GM21381 (cell line): Measurements from ENCODE around the gene KRT23.
"Not testable (repeated sequence)": the region's sequence is repeated elsewhere in the genome, so short reads cannot be mapped to it uniquely, and the experiment has no call there.

Experiments
- ATAC-seq: cut with Tn5 transposase; IDR thresholded peaks from one replicate; pipeline ENCODE4 v1.9.1; 2021; ENCODE audit warnings: mild to moderate bottlenecking, moderate library complexity; ENCODE audit not compliant: unreplicated experiment

Gene KRT23

GRCh38 chr17:40951011-40951622 is 13.7 kb upstream of the KRT23 start:
- ATAC-seq = no peak

GRCh38 chr17:40950176-40950575 is 12.7 kb upstream of the KRT23 start:
- ATAC-seq = no peak

GRCh38 chr17:40949418-40949817 is 12.0 kb upstream of the KRT23 start:
- no peak for ATAC-seq

DNA sequence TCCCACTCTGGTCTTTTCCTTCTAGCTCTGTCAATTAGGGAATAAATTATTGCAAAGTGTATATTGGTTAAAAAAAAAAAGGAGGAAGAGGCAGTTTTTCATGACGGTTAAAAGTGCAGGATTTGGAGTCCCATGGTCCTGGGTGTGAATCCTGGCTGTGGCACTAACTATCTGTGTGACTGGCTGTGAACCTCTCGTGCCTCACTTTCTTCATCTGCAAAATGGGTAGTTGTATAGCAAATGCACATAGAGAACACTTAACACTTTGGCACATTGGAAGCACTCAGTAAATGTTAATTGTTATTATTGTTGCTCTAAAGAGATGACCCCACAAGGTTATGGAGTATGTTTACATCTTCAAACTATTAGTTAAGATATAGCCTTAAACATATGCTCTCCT is 10.5 kb upstream of the KRT23 start:
- no peak for ATAC-seq

- no peak for ATAC-seq
Observed at GRCh38 chr17:40945414-40945813, 8.0 kb upstream of the KRT23 start.

- ATAC-seq = no peak
Observed at GRCh38 chr17:40944531-40944930, 7.1 kb upstream of the KRT23 start.

GRCh38 chr17:40942553-40942952 is 5.1 kb upstream of the KRT23 start:
- ATAC-seq = no peak

- no peak for ATAC-seq
Observed at GRCh38 chr17:40940266-40940665, 2.8 kb upstream of the KRT23 start.

- no peak for ATAC-seq
Observed at GRCh38 chr17:40938981-40939380, 1.5 kb upstream of the KRT23 start.

GRCh38 chr17:40936976-40937375 is 470 bp downstream of the KRT23 start:
- ATAC-seq = no peak

DNA sequence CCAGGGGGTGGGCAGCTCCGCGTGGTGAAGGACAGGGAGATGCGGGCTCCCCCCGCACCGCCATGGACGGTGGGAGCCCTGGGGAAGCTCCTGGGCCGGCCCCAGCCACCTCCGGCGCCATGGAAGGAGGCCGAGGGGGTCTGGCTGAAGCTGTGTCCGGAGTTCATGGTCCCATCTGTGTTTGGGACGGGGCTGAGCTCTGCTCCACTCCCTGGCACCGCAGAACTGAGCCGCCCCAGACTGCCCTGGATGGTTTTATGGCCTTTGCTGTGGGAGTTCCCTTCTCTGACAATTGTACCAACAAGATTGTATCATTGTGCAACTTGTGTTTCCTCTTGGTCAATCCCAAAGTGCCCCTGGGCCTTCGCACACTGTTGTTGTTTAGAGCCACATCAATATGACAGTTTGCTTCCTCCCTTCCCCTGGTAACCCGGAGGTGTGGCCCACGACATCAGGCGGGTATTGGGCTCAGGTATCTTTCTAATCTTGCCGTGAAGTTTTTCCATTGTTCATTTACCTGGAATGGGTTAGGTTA is 942 bp downstream of the KRT23 start:
- no peak for ATAC-seq

DNA sequence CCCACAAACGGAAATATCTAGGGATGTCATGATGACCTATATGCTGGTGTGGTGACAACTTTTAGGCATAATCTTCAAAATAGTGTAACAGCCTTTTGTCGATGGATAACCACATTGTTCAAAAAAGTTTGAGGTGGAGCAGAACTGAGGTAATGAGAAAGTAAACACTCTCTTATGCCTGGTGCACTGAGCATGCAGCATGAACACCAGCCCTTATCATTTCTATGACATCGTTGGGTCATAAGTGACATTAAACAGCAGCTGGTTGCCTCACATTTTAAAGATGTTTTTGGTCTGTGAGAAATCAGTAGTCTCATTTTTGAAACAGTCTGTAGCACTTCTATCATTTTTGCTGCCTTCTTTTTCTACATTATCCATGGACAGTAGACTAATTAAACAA is 1.8 kb downstream of the KRT23 start:
- no peak for ATAC-seq

DNA sequence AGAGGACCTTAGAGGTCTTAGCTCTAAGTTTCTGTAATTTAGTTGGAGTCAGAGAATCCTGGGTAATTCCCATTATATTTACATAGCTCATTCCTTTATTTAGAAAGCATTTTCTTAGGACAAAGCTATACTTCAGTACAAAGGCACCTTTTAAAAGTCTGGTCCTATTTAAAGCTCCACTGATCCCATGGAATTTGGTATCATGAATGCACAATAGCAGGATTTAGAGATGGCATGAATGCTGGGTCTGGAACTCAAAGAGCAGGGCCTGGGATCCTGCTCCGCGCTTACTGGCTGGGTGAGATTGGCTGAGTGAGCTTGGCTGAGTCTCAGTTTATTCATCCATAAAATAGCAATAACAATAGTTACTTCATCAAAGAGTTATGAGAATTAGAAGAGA is 4.8 kb downstream of the KRT23 start:
- ATAC-seq = no peak

DNA sequence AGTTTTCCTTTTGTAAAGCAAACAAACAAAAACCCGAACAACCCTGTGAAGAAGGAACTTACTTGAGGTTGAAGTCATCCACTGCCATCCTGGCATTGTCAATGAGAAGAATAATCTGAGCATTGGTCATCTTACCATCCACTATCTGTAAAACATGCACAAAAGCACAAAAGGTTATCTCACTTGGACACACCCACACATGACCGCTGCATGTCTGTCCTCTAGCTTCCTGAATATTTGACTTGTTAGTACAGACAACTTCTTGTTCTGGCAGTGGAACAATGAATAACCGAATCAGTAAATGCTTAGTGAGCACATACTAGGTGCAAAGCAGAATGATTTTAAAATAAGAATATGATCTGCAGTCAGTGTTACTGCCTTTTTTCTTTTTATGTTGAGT is 6.1 kb downstream of the KRT23 start:
- no peak for ATAC-seq

DNA sequence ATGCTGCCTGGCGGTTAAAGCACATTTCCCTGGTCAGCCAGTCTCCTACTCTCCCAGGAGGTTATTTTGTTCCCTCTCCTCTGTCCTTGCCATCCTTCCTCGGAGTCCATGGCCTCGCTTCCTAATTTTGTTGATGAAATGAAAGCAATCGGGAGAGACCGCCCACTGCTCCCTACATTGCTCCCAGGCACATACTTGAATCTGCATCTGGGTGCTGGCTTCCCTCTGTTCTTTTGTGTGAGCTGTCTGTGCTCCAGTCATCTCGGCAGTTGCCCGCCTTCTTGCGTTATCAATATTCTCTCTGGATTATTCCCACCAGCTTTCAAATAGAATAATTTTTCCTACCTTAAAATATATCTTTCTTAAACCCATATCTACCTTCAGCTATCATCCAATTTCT is 11.1 kb downstream of the KRT23 start:
- no peak for ATAC-seq

- ATAC-seq = no peak
Observed at GRCh38 chr17:40922239-40922638, 15.2 kb downstream of the KRT23 start.

- no peak for ATAC-seq
Observed at GRCh38 chr17:40921026-40921425, 16.4 kb downstream of the KRT23 start.

DNA sequence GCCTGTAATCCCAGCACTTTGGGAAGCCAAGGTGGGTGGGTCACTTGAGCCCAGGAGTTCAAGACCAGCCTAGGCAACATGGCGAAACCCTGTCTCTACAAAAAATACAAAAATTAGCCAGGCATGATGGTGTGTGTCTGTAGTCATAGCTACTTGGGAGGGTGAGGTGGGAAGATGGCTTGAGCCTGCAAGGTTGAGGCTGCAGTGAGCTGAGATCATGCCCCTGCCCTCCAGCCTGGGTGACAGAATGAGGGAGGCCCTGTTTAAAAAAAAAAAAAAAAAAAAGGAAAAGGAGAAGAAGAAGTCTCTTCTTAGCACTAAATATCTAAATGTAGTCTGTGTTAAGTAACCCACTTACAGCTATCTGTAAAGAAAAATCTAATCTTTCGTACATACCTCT is 20.3 kb downstream of the KRT23 start:
- ATAC-seq = not testable (repeated sequence)

- no peak for ATAC-seq
Observed at GRCh38 chr17:40916366-40916765, 21.1 kb downstream of the KRT23 start.

DNA sequence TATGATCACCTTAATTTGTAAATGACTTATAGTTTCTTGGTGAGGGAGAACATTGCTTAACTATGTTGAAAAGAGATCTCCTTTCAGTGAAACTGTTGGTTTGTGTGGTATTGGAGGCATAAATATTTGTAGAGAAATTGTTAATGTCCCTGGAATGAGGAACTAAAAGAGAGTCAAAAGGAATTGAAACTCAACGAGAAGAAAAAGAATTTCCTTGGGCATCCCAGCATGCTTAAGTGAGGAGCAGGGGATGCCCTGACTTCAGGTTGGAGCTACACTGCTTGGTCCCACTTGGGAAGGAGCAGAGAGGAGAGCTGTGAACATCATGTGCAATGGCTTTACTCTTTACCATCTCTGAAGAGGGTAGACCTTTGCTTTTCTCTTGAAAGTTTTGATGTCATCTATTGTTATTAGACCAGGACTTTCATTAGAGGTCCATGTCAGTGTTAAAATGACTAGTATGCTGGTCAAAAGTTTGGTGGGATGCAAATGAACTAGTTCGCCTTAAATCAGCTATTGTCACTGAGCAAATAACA is 21.7 kb downstream of the KRT23 start:
- no peak for ATAC-seq

- ATAC-seq = no peak
Observed at GRCh38 chr17:40915199-40915661, 22.2 kb downstream of the KRT23 start.

DNA sequence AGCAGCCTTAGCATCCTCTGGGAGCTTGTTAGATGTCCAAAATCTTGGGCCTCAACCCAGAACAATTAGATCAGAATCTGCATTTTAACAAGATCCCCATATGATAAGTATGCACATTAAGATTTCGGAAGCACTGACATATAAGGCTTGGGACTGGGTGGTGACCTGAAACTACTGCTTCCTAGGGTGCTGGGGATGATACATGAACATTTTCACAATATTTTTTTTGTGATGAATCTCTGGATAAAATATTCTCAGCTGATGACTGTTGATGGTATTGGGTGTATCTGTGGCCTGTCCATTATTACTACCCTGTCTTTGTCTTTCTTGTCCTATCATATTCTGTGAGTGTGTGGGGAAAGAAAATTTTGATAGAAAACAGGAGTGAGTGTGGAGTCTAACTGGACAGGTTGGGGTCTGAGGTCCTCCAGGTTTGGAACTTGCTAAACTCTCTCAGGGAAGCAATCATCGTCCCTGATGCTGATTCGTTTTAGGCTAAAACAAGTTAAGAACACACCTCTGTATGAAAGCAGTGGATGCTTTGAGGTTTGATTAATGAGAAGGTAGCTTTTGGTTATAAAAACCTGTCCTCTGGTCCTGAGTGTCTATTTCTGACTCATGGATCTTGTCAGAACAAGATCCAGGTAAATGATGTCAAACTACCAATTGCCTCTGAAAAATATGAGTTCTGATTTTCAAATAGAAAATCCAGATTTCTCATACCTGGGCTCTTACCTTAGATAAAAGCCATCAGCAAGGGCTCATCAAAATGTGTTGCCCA is 23.2 kb downstream of the KRT23 start:
- ATAC-seq = no peak
